Measurements from ENCODE around the gene TNIP2.
"Not testable (repeated sequence)": the region's sequence is repeated elsewhere in the genome, so short reads cannot be mapped to it uniquely, and the experiment has no call there.

The TNIP2 gene

GRCh38 chr4:2765832-2766526, 9.8 kb upstream of the TNIP2 start:
- ATAC-seq (ENCODE audit: low read depth) (no peak), DNase-seq (ENCODE audit: low spot score) (no peak)
- Histone ChIP-seq H3K27ac (ENCODE audit: poor library complexity, severe bottlenecking) (no peak overlapping the region), H3K4me3 (ENCODE audit: severe bottlenecking) (no peak overlapping the region), H3K9me3 (ENCODE audit: severe bottlenecking) (no peaks in the 10 kb centered on the region), H3K4me1 (ENCODE audit: insufficient read depth, poor library complexity, severe bottlenecking) (peaks cover under 1% of the 10 kb centered on the region), H3K36me3 (ENCODE audit: low read depth) (no peaks in the 10 kb centered on the region), H3K27me3 (ENCODE audit: insufficient read depth, poor library complexity, severe bottlenecking) (no peaks in the 10 kb centered on the region)
- no peak for TF ChIP-seq CTCF (IDR thresholded peaks at IDR 0.05; ENCODE audit: poor library complexity, severe bottlenecking)

- no peak for ATAC-seq (ENCODE audit: low read depth)
- peaks cover 4% of the 10 kb centered on the region for H3K4me1 ChIP-seq (ENCODE audit: insufficient read depth, poor library complexity, severe bottlenecking)
- H3K27me3 ChIP-seq (ENCODE audit: insufficient read depth, poor library complexity, severe bottlenecking), result no peaks in the 10 kb centered on the region
- peak overlapping the region; percentile 25 for H3K4me3 ChIP-seq (ENCODE audit: severe bottlenecking)
- TF ChIP-seq CTCF (IDR thresholded peaks at IDR 0.05; ENCODE audit: poor library complexity, severe bottlenecking), result no peak
- H3K27ac ChIP-seq (ENCODE audit: poor library complexity, severe bottlenecking), result no peak overlapping the region
- no peak for DNase-seq (ENCODE audit: low spot score)
- no peaks in the 10 kb centered on the region for H3K36me3 ChIP-seq (ENCODE audit: low read depth)
- no peaks in the 10 kb centered on the region for H3K9me3 ChIP-seq (ENCODE audit: severe bottlenecking)
Observed at GRCh38 chr4:2763511-2763967, 7.4 kb upstream of the TNIP2 start.

GRCh38 chr4:2762486-2763370, 6.6 kb upstream of the TNIP2 start:
- H3K4me1 ChIP-seq (ENCODE audit: insufficient read depth, poor library complexity, severe bottlenecking); DNase-seq (ENCODE audit: low spot score): not testable (repeated sequence)

GRCh38 chr4:2762048-2762447, 5.9 kb upstream of the TNIP2 start:
- no peak overlapping the region for H3K27ac ChIP-seq (ENCODE audit: poor library complexity, severe bottlenecking)
- H3K4me3 ChIP-seq (ENCODE audit: severe bottlenecking), result no peak overlapping the region
- H3K9me3 ChIP-seq (ENCODE audit: severe bottlenecking), result no peaks in the 10 kb centered on the region
- no peaks in the 10 kb centered on the region for H3K27me3 ChIP-seq (ENCODE audit: insufficient read depth, poor library complexity, severe bottlenecking)
- H3K4me1 ChIP-seq (ENCODE audit: insufficient read depth, poor library complexity, severe bottlenecking), result peaks cover 4% of the 10 kb centered on the region
- no peaks in the 10 kb centered on the region for H3K36me3 ChIP-seq (ENCODE audit: low read depth)
- no peak for TF ChIP-seq CTCF (IDR thresholded peaks at IDR 0.05; ENCODE audit: poor library complexity, severe bottlenecking)
- ATAC-seq (ENCODE audit: low read depth) (no peak), DNase-seq (ENCODE audit: low spot score) (no peak)

More at GRCh38 chr4:2762486-2763370, 6.6 kb upstream of the TNIP2 start:
- not testable (repeated sequence) for H3K27me3 ChIP-seq (ENCODE audit: insufficient read depth, poor library complexity, severe bottlenecking); H3K36me3 ChIP-seq (ENCODE audit: low read depth); H3K9me3 ChIP-seq (ENCODE audit: severe bottlenecking); H3K4me3 ChIP-seq (ENCODE audit: severe bottlenecking); H3K27ac ChIP-seq (ENCODE audit: poor library complexity, severe bottlenecking); ATAC-seq (ENCODE audit: low read depth)

- H3K27ac ChIP-seq (ENCODE audit: poor library complexity, severe bottlenecking), result no peak overlapping the region
- H3K4me1 ChIP-seq (ENCODE audit: insufficient read depth, poor library complexity, severe bottlenecking), result peaks cover 9% of the 10 kb centered on the region
- H3K4me3 ChIP-seq (ENCODE audit: severe bottlenecking), result no peak overlapping the region
- no peaks in the 10 kb centered on the region for H3K9me3 ChIP-seq (ENCODE audit: severe bottlenecking)
- DNase-seq (ENCODE audit: low spot score) (no peak), ATAC-seq (ENCODE audit: low read depth) (peak; percentile 10; the same call in 1 of the 3 replicates)
- no peak for TF ChIP-seq CTCF (IDR thresholded peaks at IDR 0.05; ENCODE audit: poor library complexity, severe bottlenecking)
- H3K36me3 ChIP-seq (ENCODE audit: low read depth), result no peaks in the 10 kb centered on the region
- H3K27me3 ChIP-seq (ENCODE audit: insufficient read depth, poor library complexity, severe bottlenecking), result no peaks in the 10 kb centered on the region
Observed at GRCh38 chr4:2761035-2761923, 5.1 kb upstream of the TNIP2 start.

Measured in RWPE2 (cell line).